HG03521 (cell line): ENCODE results near the gene FOLR2.
"Not testable (repeated sequence)": the region's sequence is repeated elsewhere in the genome, so short reads cannot be mapped to it uniquely, and the experiment has no call there.

Experiments used
- ATAC-seq: cut with Tn5 transposase; IDR thresholded peaks from one replicate; pipeline ENCODE4 v1.9.1; 2021; ENCODE audit warnings: mild to moderate bottlenecking, moderate library complexity; ENCODE audit not compliant: unreplicated experiment

FOLR2 gene

DNA sequence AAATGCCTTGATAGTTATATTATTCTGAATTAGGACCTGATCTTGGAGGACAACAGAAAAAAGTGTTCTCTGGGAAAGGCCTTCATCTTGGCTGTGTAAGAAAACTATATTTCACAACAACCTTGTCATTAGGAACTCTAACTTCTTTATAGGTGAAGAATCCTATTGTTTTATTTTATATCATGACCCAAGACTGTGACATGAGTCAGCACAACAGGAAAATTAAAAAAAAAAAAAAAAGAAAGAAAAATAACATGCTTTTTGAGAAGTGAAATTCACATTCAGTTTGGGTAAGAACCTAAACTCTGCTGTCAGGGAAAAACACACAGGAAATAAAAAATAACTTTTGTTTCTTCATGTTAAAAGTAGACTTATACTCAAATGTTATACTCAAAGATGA lies 11.7 kb upstream of the FOLR2 start:
- ATAC-seq, result no peak

DNA sequence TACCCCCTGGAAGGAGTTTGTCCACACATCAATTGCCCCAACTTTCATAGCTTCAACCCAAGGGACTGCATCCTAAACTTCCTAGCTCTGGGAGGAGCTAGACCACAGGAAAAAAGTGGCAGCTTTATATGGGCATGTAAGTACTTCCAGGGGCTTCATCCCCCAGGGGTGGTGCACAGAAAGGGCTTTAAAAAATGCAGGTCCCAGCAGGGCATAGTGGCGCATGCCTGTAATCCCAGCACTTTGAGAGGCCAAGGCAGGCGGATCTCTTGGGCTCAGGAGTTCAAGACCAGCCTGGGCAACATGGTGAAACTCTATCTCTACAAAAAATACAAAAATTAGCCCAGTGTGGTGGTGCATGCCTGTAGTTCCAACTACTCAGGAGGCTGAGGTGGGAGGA lies 9.8 kb upstream of the FOLR2 start:
- not testable (repeated sequence) for ATAC-seq

GRCh38 chr11:72208281-72208680 lies 8.3 kb upstream of the FOLR2 start:
- ATAC-seq, result no peak

DNA sequence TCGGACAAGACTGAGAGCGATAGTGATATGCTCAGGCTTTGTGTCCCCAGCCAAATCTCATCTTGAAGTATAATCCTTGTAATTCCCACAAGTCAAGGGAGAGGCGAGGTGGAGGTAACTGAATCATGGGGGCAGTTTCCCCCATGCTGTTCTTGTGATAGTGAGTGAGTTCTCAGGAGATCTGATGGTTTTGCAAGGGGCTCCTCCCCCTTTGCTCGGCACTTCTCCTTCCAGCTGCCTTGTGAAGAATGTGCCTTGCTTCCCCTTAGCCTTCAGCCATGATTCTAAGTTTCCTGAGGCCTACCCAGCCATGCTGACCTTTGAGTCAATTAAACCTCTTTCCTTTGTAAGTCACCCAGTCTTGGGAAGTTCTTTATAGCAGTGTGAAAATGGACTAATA lies 7.5 kb upstream of the FOLR2 start:
- no peak for ATAC-seq

DNA sequence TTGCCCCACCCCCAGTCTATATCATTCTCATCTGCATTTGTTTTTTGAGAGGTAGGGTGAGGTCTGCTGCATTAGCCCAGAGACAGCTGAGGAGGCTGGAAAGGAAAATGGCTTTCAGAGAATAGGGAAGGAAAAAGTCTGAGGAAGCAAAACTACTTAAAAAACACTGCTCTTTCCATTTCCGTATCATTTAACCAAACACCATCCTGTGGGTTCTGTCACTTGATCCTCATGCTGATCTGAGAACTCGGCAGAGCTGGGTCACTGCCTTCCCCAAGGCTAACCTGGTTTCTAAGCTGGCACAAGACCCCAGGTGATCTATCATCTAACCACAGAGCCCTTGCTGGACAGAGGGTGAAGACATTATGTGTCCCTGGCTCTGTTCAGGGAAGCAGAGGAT lies 1.2 kb downstream of the FOLR2 start:
- no peak for ATAC-seq

GRCh38 chr11:72218251-72218745 lies 1.7 kb downstream of the FOLR2 start:
- ATAC-seq, result no peak

DNA sequence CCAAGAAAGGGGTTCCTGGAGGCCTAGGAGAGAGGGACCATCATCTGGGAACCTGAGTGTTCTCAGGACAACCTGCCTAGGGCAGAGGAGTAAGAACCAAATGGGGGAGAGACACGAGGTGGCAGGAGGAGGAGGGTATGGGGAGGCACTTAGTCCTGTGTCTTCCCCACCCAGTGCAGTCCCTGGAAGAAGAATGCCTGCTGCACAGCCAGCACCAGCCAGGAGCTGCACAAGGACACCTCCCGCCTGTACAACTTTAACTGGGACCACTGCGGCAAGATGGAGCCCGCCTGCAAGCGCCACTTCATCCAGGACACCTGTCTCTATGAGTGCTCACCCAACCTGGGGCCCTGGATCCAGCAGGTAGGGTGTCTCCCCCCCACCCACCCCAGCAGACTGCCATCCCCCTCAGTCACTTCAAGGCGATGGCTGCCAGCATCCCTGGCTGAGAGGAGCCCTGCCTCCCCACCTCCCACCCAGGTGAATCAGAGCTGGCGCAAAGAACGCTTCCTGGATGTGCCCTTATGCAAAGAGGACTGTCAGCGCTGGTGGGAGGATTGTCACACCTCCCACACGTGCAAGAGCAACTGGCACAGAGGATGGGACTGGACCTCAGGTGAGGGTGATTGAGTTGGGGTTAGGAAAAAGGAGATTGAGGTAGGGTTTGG lies 4.2 kb downstream of the FOLR2 start:
- ATAC-seq, result no peak

- ATAC-seq, result no peak
These were observed 4.9 kb downstream of the FOLR2 start for GRCh38 chr11:72221386-72222075.

GRCh38 chr11:72222106-72222891 lies 5.7 kb downstream of the FOLR2 start:
- no peak for ATAC-seq

GRCh38 chr11:72222907-72223614 lies 6.5 kb downstream of the FOLR2 start:
- ATAC-seq, result peak; percentile 64

DNA sequence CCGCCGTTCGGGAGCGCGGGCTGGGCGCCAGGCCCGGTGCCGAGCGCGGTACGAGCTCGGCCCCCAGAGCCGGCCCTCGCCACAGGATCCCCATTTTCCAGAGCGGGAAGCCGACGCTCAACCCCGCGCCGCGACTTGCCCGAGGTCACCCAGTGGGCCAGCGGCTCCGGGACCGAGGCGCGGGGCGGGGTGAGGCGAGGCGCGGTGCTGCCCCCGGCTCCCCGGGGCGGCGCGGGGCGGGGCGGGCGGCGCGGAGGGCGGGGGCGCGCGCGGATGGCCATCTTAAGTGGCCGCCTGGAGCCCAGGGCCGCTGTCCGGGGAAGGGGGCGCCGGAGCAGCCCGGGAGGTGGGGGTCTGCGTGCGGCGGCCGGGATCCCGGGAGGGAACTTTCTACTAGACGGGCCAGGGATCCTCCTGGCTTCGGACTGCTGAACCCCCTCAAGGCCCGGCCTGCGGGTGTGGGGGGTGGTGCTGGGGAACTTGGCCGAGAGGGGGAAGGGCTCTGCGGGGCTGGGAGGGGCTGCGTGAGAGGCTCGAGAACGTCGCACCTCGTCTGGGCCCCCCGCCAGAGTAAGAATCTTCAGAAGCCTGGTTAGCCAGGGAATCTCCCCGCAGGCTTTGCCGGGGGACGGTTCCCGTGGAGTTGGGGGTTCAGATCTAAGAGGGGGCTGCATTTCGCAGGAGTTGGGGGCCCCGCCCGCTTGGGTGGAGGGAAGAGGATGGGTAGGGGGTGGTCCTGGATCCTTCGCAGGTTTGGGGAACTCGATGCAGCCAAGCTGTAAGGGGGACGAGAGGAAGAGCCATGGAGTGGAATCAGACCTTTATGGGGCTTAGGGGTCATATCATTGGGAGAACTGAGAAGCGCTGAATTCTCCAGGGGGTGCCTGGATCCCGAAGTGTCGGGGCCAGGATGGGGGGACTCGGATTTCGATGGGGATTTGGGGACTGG lies 7.3 kb downstream of the FOLR2 start:
- ATAC-seq, result peak; percentile 41

DNA sequence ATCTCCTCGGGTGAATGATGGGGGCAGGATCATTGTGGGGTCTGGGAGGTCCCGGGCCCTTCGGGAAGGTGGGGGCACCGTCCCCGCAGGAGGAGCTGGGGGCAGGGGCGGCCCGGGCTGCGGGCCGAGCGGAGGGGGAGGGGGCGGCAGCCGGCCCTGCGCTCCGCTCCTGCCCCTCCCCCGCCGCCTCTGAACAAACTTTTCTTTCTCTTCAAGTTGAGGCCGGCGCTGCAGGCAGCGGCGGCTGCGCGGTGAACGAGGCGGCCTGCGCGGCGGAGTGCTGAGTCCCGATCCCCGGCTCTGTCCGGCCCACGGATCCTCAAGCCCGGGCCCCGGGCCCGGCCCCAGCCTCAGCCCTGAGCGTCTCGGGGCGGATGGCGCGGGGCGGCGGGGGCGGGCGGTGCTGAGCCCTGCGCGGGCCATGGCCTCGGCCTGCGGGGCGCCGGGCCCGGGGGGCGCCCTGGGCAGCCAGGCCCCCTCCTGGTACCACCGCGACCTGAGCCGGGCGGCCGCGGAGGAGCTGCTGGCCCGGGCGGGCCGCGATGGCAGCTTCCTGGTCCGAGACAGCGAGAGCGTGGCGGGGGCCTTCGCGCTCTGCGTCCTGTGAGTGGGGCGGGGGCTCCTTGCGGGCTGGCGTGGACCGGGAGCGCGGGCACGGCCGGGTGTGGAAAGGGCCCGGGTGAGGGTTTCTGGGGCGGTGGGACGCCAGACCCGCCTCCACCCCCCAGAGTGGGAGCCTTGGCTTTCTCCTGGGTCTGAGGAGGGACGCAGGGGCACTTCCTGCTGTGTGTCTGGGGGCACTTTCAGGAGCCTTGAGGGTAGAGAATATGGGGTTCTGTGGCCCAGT lies 8.2 kb downstream of the FOLR2 start, which contains the start of gene INPPL1:
INPPL1 (plus strand) TSS at position 204 of the 847 bp plus-strand sequence; CDS start at position 422, 218 bp downstream.
- no peak for ATAC-seq

- no peak for ATAC-seq
These were observed 8.9 kb downstream of the FOLR2 start for GRCh38 chr11:72225411-72225951.

- ATAC-seq, result no peak
These were observed 10.1 kb downstream of the FOLR2 start for GRCh38 chr11:72226701-72227100.

- no peak for ATAC-seq
These were observed 11.0 kb downstream of the FOLR2 start for GRCh38 chr11:72227316-72228228.

DNA sequence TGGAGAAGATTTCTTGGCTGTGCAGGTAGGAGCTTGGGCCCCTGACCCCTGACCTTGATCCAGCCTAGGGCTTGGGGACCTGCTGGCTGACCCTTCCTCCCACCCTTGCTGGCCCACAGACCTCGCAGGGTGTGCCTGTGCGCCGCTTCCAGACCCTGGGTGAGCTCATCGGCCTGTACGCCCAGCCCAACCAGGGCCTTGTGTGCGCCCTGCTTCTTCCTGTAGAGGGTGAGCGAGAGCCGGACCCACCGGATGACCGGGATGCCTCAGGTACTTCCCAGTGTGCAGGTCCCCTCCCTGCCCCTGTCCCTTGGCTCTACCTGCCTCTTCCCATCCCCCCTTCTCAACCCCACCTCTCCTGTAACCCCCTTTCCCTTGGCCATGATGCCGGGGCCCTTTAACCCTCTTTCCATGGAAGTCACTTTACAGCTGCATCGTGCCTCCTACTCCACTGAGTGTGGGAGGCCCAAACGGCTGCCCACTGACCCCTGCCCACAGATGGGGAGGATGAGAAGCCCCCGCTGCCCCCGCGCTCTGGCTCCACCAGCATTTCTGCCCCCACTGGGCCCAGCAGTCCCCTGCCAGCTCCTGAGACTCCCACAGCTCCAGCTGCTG lies 11.7 kb downstream of the FOLR2 start:
- ATAC-seq, result no peak

DNA sequence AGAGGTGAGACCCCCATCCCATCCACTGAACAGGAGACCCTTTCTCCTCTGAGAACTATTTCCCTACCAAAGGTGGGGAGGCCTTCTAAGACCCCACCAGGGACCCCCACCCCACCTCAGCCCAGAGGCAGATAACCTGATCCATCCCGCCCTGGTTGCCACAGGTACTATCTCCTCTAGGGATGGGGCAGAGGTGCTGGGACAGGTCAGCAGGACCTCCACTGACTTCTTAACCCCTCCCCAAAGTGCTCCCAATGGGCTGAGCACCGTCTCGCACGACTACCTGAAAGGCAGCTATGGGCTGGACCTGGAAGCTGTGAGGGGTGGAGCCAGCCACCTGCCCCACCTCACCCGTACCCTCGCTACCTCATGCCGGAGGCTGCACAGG lies 12.2 kb downstream of the FOLR2 start:
- no peak for ATAC-seq
